WI38 (cell line): ENCODE measurements around the gene SLIT1.

Source experiments
- H3K4me3 ChIP-seq: 2 replicates; pipeline ENCODE4 v1.5.1; 2011; ENCODE audit warnings: low read depth, mild to moderate bottlenecking, control low read depth, low read length
- TF ChIP-seq, protein P1 (sequence below): IDR thresholded peaks from 2 replicates; pipeline ENCODE4 v1.5.1; 2012; ENCODE audit warnings: low read depth, mild to moderate bottlenecking, control low read depth, low read length

The SLIT1 gene

DNA sequence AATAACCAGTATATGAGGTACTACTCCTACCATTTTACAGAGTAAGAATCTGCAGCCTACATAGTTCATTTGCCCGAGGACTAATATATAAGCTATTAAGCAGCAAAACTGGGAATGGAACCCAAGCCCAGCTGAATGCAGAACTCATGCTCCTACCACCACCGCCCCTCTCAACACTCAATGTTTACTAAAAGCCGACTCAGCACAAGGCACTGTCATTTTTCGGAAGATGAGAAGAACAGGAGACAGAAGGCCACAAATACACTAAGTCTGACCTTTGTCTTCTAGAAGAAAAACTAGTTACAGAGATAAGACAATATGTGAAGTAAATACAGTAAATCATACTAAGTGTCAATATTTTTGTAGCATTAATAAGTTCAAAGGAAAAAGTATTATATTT, 40.6 kb upstream of the SLIT1 start:
- TF ChIP-seq, protein P1, sequence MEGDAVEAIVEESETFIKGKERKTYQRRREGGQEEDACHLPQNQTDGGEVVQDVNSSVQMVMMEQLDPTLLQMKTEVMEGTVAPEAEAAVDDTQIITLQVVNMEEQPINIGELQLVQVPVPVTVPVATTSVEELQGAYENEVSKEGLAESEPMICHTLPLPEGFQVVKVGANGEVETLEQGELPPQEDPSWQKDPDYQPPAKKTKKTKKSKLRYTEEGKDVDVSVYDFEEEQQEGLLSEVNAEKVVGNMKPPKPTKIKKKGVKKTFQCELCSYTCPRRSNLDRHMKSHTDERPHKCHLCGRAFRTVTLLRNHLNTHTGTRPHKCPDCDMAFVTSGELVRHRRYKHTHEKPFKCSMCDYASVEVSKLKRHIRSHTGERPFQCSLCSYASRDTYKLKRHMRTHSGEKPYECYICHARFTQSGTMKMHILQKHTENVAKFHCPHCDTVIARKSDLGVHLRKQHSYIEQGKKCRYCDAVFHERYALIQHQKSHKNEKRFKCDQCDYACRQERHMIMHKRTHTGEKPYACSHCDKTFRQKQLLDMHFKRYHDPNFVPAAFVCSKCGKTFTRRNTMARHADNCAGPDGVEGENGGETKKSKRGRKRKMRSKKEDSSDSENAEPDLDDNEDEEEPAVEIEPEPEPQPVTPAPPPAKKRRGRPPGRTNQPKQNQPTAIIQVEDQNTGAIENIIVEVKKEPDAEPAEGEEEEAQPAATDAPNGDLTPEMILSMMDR = no peak
- H3K4me3 ChIP-seq = no peak overlapping the region

DNA sequence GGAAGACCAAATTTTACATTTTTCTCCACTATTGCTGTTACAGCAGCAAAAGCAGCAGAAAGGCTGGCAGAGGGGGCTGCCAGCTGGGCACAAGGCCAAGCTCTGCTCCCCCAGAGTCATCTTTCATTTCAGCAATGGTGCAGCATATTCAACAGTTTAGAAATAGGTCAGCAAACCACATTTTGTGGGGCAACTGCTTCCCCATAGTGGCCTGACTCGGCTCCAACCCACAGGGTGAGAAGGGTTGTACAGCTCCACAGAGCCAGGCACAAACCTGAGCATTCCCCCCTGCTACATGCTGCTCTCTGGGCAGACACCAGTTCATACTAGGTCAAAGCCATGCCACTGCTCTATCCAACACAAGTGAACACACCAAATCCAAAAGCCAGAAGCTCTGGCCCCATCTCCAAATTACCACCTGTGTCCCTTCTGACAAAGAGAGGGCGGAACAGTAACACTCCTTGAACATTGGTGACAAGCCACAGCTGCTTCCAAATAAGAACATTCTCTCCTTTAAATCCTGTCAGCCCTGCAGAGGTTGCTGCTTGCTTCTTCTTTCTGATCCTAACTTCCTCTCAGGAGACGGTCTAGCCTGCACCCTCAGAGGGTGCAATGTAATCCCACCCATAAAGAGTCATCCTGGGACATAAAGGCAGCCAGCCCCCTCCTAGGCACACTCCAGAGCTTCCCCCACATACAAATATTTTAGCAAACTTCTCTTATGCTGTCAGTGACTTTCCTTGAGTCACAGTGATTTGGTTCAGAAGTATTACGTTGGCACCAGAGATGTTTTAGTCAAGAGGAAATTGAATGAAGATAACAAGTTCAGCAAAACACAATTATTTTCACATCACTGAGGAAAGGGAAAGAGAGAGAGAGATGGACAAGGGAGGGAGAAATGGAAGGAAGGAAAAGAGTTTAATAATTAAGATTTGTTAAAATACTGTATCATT, 39.0 kb upstream of the SLIT1 start:
- TF ChIP-seq, protein P1 = no peak
- no peak overlapping the region for H3K4me3 ChIP-seq

DNA sequence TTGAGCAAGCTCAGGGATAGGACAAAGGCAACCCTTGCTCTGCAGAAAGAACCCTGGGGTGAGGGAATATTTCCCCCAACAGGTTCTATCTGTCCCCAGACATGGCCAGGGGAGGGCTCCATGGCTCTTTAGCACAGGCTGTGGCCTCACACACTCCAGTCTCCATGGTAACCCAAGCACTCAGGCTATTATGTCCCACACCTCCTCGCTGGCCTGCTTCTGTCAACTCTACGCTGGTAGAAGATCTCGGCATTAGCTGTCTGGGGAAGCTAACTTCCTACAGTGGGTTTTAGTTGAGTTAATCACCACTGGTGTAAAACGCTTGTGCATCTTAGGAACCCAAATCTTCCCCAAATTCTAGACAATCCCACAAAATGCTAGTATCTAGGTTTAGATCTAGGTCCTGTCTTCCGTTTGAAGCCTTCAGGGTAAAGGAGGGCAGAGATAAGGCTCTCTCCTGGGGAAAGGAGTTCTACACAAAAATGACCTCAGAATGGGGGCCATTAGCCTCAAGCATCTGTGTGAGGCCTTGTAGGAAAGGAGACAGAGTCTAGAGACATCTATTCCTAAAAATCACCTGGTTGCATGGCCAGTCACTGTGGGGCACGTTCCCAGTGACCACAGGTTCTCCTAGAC, 36.7 kb upstream of the SLIT1 start:
- no peak overlapping the region for H3K4me3 ChIP-seq
- TF ChIP-seq, protein P1 = no peak

DNA sequence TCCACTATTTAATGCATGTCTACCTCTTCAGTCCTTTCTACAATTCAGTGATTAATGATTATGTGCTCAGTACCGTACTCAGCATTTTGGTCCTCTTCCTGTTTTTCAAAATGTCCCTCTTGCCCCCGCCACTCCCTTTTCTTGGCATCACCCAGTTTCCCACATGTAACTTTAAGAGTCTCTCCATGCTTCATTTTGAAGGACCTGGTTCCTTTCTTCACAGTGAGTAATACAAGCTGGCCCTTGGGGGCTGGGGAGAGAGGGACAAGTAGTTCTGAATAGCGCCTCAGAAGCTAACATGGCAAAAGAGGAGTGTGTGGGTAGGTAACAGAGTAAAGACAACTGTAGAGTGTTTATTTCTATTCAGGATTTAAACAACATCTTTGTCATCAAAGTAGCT, 34.6 kb upstream of the SLIT1 start:
- TF ChIP-seq, protein P1 = no peak

DNA sequence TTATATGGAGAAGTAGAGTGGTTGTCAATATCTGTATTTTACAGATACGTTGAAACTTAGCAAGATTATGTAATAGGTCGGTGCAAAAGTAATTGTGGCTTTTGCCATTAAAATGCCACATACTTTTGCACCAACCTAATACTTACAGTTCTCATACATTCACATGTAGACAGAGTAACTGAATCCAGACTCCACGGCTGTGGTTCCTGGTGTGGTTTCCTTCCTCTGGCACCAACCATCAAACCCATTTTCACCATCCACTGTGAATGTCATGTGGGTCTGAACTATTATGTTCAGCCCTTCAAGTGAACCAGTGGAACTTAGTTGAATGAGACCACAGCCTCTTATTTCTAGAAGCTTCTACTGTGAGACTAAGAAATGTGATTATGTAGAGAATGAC, 31.5 kb upstream of the SLIT1 start:
- TF ChIP-seq, protein P1 = no peak
- no peak overlapping the region for H3K4me3 ChIP-seq

More for the DNA sequence above, 34.6 kb upstream of the SLIT1 start:
- no peak overlapping the region for H3K4me3 ChIP-seq

DNA sequence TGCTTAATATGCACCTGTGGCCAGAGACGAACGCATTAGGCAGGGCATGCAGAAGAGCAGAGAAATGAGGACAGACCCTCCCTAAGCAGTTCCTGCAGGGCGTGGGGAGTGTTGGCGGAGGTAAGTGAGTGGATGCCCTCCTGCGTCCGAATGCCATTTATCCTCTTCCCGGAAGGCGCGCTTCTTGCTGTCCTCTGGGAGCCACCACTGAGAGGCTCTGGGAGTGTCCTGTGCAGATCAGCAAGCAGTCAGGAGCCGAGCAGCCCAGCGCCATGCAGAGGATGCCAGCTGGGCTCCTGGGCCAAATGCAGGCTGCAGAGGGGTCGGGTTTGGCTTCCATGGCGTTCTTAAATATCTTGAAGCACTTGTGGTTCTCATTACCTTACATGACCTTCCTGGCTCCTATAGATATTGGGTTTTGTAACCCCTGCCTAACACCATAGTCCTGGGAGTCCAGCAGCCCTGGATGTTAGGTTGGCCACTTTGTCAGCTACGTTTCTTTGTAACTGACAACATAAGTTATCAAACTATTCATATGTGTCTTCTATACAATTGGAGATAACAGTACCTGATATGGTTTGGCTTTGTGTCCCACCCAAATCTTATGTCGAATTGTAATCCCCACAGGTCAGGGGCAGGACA, 30.0 kb upstream of the SLIT1 start:
- H3K4me3 ChIP-seq = no peak overlapping the region
- TF ChIP-seq, protein P1 = no peak

DNA sequence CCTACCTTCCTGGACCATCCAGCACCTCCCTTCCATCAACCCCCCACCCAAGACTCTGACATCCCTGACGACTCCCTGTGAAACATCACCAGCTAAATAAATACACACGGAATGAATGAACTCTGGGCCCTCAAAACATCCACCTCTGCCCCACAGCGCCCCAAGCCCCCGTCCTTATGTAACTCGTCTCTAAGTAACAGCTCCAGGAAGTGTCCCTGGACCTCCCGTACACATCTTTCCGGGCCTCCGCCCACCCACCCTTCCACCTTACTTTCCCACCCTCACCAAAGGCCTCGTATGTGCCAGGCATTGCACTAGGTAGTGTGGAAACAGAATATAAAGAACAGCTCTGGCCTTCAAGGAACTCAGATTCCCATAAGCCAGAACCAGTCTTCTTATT, 27.7 kb upstream of the SLIT1 start:
- no peak overlapping the region for H3K4me3 ChIP-seq
- TF ChIP-seq, protein P1 = no peak
